ENCODE measurements around the gene MNT. TPM values are rescaled to one million over a fixed set of nuclear protein-coding genes. Genes with fewer than 3 reads are reported as not detected.
A peak's percentile ranks its signal among the peaks of the same experiment; 100 is the strongest.

Gene MNT
- total and polyA plus RNA-seq, 9 of the 15 experiments (the other 6 are each of a cell fraction or from before 2014, with no cell fraction given): 0.18 to 23.8 (median 5.3) TPM

- TF ChIP-seq PBX2 (CRISPR knock-in tag; IDR thresholded peaks at IDR 0.05; ENCODE audit: low read depth): no peak
- TF ChIP-seq PBX2 (tag; conservative IDR thresholded peaks at IDR 0.05; ENCODE audit: low read depth): no peak
- TF ChIP-seq MITF (IDR thresholded peaks at IDR 0.05): 0 out of 2 replicates have a peak, but pooled peaks have one; percentile 41
- peak; percentile 72 for TF ChIP-seq L3MBTL2 (IDR thresholded peaks at IDR 0.05)
- TF ChIP-seq HNRNPK (IDR thresholded peaks at IDR 0.05; ENCODE audit: low read depth, low read length, poor library complexity, severe bottlenecking): no peak
- TF ChIP-seq RNF219 (CRISPR knock-in tag; IDR thresholded peaks at IDR 0.05): no peak
- no peak for TF ChIP-seq ZNF766 (CRISPR knock-in tag; conservative IDR thresholded peaks at IDR 0.05)
- TF ChIP-seq STAT6 (CRISPR knock-in tag; IDR thresholded peaks at IDR 0.05): no peak
- TF ChIP-seq ZBTB8A (IDR thresholded peaks at IDR 0.05; ENCODE audit: partially characterized antibody): no peak
- TF ChIP-seq ZNF140 (CRISPR knock-in tag; IDR thresholded peaks at IDR 0.05): no peak
- no peak for TF ChIP-seq PHB (CRISPR knock-in tag; IDR thresholded peaks at IDR 0.05)
- TF ChIP-seq TGIF2 (CRISPR knock-in tag; IDR thresholded peaks at IDR 0.05): 0 out of 2 replicates have a peak, but pooled peaks have one; percentile 38
- no peak for TF ChIP-seq HMBOX1 (IDR thresholded peaks at IDR 0.05)
These were observed 1.0 kb downstream of the MNT start (continued) for GRCh38 chr17:2399572-2400473.

Data from K562 (cell line).